ENCODE data around the gene NPAS3.

GRCh38 chr14:33710273-33710672 lies 771.6 kb downstream of the NPAS3 start:
- TF ChIP-seq CTCF (IDR thresholded peaks at IDR 0.05) (no peak), EP300 (IDR thresholded peaks at IDR 0.05) (no peak)

Data from tibial nerve (tissue), 4 donors.